CD4-positive, alpha-beta T cell treated with Interleukin-1 beta for 1 hour (primary cell): ENCODE measurements around the gene HYPK.

Source experiments
- DNase-seq, 2 donors: peaks; one replicate each; pipeline ENCODE4 v3.0.0-alpha.2; 2020 to 2022

The HYPK gene

GRCh38 chr15:43852607-43853006 lies 52.2 kb downstream of the HYPK start:
- no peak for DNase-seq
